ENCODE results near the gene VPS9D1.

VPS9D1 gene

GRCh38 chr16:89658221-89658879, 62.3 kb downstream of the VPS9D1 start:
- no peak for DNase-seq

GRCh38 chr16:89657442-89658220, 63.1 kb downstream of the VPS9D1 start, which contains the start of the genes CHMP1A and SPATA33:
TSS of gene CHMP1A (minus strand) at chr16:89657708. CDS start at chr16:89657588, 120 bp downstream.
TSS of gene SPATA33 (plus strand) at chr16:89657836. CDS start at chr16:89657912, 76 bp downstream.
- DNase-seq: peak; percentile 88
